ENCODE data around the gene CHRDL1. TPM values are rescaled to one million over a fixed set of nuclear protein-coding genes. Genes with fewer than 3 reads are reported as not detected.

CHRDL1 gene
- total and polyA plus RNA-seq, 2 donors (not counting 3 experiments of a cell fraction or from before 2014, with no cell fraction given) = not detected

GRCh38 chrX:110699109-110699508, 96.5 kb downstream of the CHRDL1 start:
- intact Hi-C loops (cut with micrococcal nuclease) = no loop called here
- no peak for DNase-seq (ENCODE audit: low read depth, low spot score)
- POLR2A ChIA-PET = no interaction called here
- no peak overlapping the region for H3K27ac ChIP-seq (ENCODE audit: insufficient read depth, low read depth, low read length)
- no peak overlapping the region for H3K9ac ChIP-seq (replicated peaks; ENCODE audit: extremely low read depth, insufficient read depth, low read length)
- no peaks in the 10 kb centered on the region for H3K27me3 ChIP-seq (ENCODE audit: control insufficient read depth in 2 of 2, insufficient read depth in 2 of 2, low read length in 2 of 2)
- CTCF ChIA-PET = no interaction called here
- no peaks in the 10 kb centered on the region for H3K4me1 ChIP-seq (ENCODE audit: control insufficient read depth, extremely low read depth, insufficient read depth, low read length)
- H3K4me3 ChIP-seq (replicated peaks in 1 of 3; ENCODE audit: insufficient read depth in 1 of 3, low read depth in 1 of 3, low read length in 3 of 3) = no peak overlapping the region
- no peaks in the 10 kb centered on the region for H3K9me1 ChIP-seq (replicated peaks; ENCODE audit: control insufficient read depth, extremely low read depth, insufficient read depth, low read length)
- H3K79me2 ChIP-seq (ENCODE audit: control insufficient read depth, insufficient read depth, low read length) = no peaks in the 10 kb centered on the region
- H3K9me3 ChIP-seq (replicated peaks; ENCODE audit: control insufficient read depth, insufficient read depth, low read length) = no peaks in the 10 kb centered on the region
- no peaks in the 10 kb centered on the region for H4K20me1 ChIP-seq (replicated peaks; ENCODE audit: control insufficient read depth, extremely low read depth, insufficient read depth, low read length)
- H3K4me2 ChIP-seq (ENCODE audit: insufficient read depth, low read length) = no peak overlapping the region
- TF ChIP-seq POLR2AphosphoS5 (IDR thresholded peaks at IDR 0.05; ENCODE audit: insufficient read depth, low read depth, low read length) (no peak), CTCF (IDR thresholded peaks at IDR 0.05; ENCODE audit: extremely low read depth in 1 of 2, insufficient read depth in 1 of 2, low read depth in 1 of 2, low read length in 2 of 2) (no peak), EZH2 (IDR thresholded peaks at IDR 0.05; ENCODE audit: borderline replicate concordance, low read depth, low read length, severe bottlenecking) (no peak), POLR2A (IDR thresholded peaks at IDR 0.05; ENCODE audit: low read depth, low read length) (no peak), FOS (IDR thresholded peaks at IDR 0.05; ENCODE audit: borderline replicate concordance, insufficient read depth, low read length) (no peak), GATA2 (IDR thresholded peaks at IDR 0.05; ENCODE audit: insufficient read depth, insufficient read length, low read depth, low read length) (no peak)
- H2AFZ ChIP-seq (ENCODE audit: low read depth, low read length) = no peak overlapping the region
- no peaks in the 10 kb centered on the region for H3K36me3 ChIP-seq (ENCODE audit: control insufficient read depth in 2 of 2, extremely low read depth in 1 of 2, insufficient read depth in 2 of 2, low read length in 2 of 2)
- dilution Hi-C loops (cut with MboI; ENCODE audit: extremely low pct_ligation_motif_present, low sequenced_read_pairs) = no loop called here
- no peak for FAIRE-seq
- no TSS peak for BruUV-seq (replicated peaks)

GRCh38 chrX:110698696-110699095, 96.9 kb downstream of the CHRDL1 start:
- H3K36me3 ChIP-seq (ENCODE audit: control insufficient read depth in 2 of 2, extremely low read depth in 1 of 2, insufficient read depth in 2 of 2, low read length in 2 of 2) = no peaks in the 10 kb centered on the region
- intact Hi-C loops (cut with micrococcal nuclease) (no loop called here), dilution Hi-C loops (cut with MboI; ENCODE audit: extremely low pct_ligation_motif_present, low sequenced_read_pairs) (no loop called here)
- no peak overlapping the region for H3K4me3 ChIP-seq (replicated peaks in 1 of 3; ENCODE audit: insufficient read depth in 1 of 3, low read depth in 1 of 3, low read length in 3 of 3)
- H3K27ac ChIP-seq (ENCODE audit: insufficient read depth, low read depth, low read length) = no peak overlapping the region
- DNase-seq (ENCODE audit: low read depth, low spot score) (no peak), FAIRE-seq (no peak)
- no peak for TF ChIP-seq EZH2 (IDR thresholded peaks at IDR 0.05; ENCODE audit: borderline replicate concordance, low read depth, low read length, severe bottlenecking)
- TF ChIP-seq JUN (IDR thresholded peaks at IDR 0.05; ENCODE audit: borderline replicate concordance, insufficient read depth, insufficient read length, low read depth) = no peak
- TF ChIP-seq POLR2AphosphoS5 (IDR thresholded peaks at IDR 0.05; ENCODE audit: insufficient read depth, low read depth, low read length) = no peak
- TF ChIP-seq GATA2 (IDR thresholded peaks at IDR 0.05; ENCODE audit: insufficient read depth, insufficient read length, low read depth, low read length) = no peak
- no peak for TF ChIP-seq MAX (IDR thresholded peaks at IDR 0.05; ENCODE audit: insufficient read depth, insufficient read length)
- H3K4me1 ChIP-seq (ENCODE audit: control insufficient read depth, extremely low read depth, insufficient read depth, low read length) = no peaks in the 10 kb centered on the region
- no peak overlapping the region for H2AFZ ChIP-seq (ENCODE audit: low read depth, low read length)
- no peaks in the 10 kb centered on the region for H4K20me1 ChIP-seq (replicated peaks; ENCODE audit: control insufficient read depth, extremely low read depth, insufficient read depth, low read length)
- no peaks in the 10 kb centered on the region for H3K79me2 ChIP-seq (ENCODE audit: control insufficient read depth, insufficient read depth, low read length)
- BruUV-seq (replicated peaks) = no TSS peak
- H3K27me3 ChIP-seq (ENCODE audit: control insufficient read depth in 2 of 2, insufficient read depth in 2 of 2, low read length in 2 of 2) = no peaks in the 10 kb centered on the region
- no peak overlapping the region for H3K9ac ChIP-seq (replicated peaks; ENCODE audit: extremely low read depth, insufficient read depth, low read length)
- ChIA-PET CTCF (no interaction called here), POLR2A (no interaction called here)
- no peak overlapping the region for H3K4me2 ChIP-seq (ENCODE audit: insufficient read depth, low read length)
- no peaks in the 10 kb centered on the region for H3K9me1 ChIP-seq (replicated peaks; ENCODE audit: control insufficient read depth, extremely low read depth, insufficient read depth, low read length)
- H3K9me3 ChIP-seq (replicated peaks; ENCODE audit: control insufficient read depth, insufficient read depth, low read length) = no peaks in the 10 kb centered on the region

Data from endothelial cell of umbilical vein (primary cell).